Measurements from ENCODE around the gene HESX1.

- TF ChIP-seq POLR2A (IDR thresholded peaks at IDR 0.05), result no peak
- TF ChIP-seq CTCF (IDR thresholded peaks at IDR 0.05), result no peak
Observed at GRCh38 chr3:57227204-57227929, 27.6 kb upstream of the HESX1 start, which contains the start of gene APPL1.

Measured in lower leg skin (tissue), 3 donors.